Ovary (tissue), 9 donors: ENCODE measurements around the gene ADCYAP1R1. TPM values are rescaled to one million over a fixed set of nuclear protein-coding genes. Genes with fewer than 3 reads are reported as not detected.

Experiments used
- DNase-seq, 5 donors: peaks; one replicate each; pipeline ENCODE4 v3.0.0-alpha.2; 2019 to 2020
- H3K27ac ChIP-seq, 2 donors: fragments of 200-600 bp; one replicate each; pipeline versions ENCODE4 v1.5.1 to v1.8.0; 2019 to 2022
- H3K27me3 ChIP-seq: fragments of 200-600 bp; one replicate; pipeline ENCODE4 v1.8.0; 2022
- H3K36me3 ChIP-seq: fragments of 200-600 bp; sonication (generic); one replicate; pipeline ENCODE4 v1.5.1; 2019
- H3K4me1 ChIP-seq: one replicate; pipeline ENCODE4 v1.8.1; 2013; ENCODE audit warnings: mild to moderate bottlenecking, moderate library complexity; ENCODE audit not compliant: insufficient read depth
- H3K4me3 ChIP-seq: fragments of 200-600 bp; sonication (generic); one replicate; pipeline ENCODE4 v1.5.1; 2017
- H3K9me3 ChIP-seq, 2 donors: fragments of 200-600 bp in 1 of 2; sonication (generic) in 1 of 2; one replicate each; pipeline versions ENCODE4 v1.5.1 to v1.8.1; 2013 to 2019; ENCODE audit warnings: mild to moderate bottlenecking in 1 of 2, moderate library complexity in 1 of 2
- EP300 ChIP-seq: sonication (generic); formaldehyde crosslinking; IDR thresholded peaks from one replicate; pipeline ENCODE4 v1.6.1; 2017; ENCODE audit warnings: antibody characterized with exemption
- POLR2A ChIP-seq: fragments of 450-650 bp; IDR thresholded peaks from one replicate; pipeline ENCODE4 v1.6.1; 2017; ENCODE audit warnings: antibody characterized with exemption, mild to moderate bottlenecking, moderate library complexity
- WGBS, 3 donors: extraction: QIAGEN DNeasy Blood & Tissue Kit in 1 of 3; methylation state at CpG; one replicate each; pipeline versions ENCODE4 v1.1.5 to v1.1.7; 2013 to 2017; 5-methylcytosine and 5-hydroxymethylcytosine counted together
- intact Hi-C, 4 donors: fragments of 100-400 bp; cut with DNase I; formaldehyde crosslinking; loops; one replicate each; pipeline versions ENCODE4 v1.11.0 to v1.15.1; 2022 to 2023
- polyA plus RNA-seq, 2 donors: library from polyadenylated mRNA; stranded (reverse); fragments of 200-250 nt in 1 of 2; fragments of 350-450 nt in 1 of 2; fragmentation: Illumina TruSeq in 1 of 2; extraction: RNeasy Lipid Tissue Mini Kit (QIAGEN cat#74804) in 1 of 2; gene quantifications; one replicate each; pipeline ENCODE4 v1.2.3, GENCODE V29; 2013 to 2014
- total RNA-seq, 7 donors: library from RNA; depleted of rRNA in 2 of 7; stranded (reverse); fragments of >200 nt in 2 of 7; fragmentation: NEBNext Ultra II Directional in 3 of 7; extraction: Animal tissue kit (Norgen Biotek cat#: 25700) in 3 of 7; gene quantifications; one replicate each; pipeline versions ENCODE4 v1.1.0 to v1.2.4, GENCODE V29; 2016 to 2023
- TF ChIP-seq, protein P1 (sequence below), 3 donors: fragments of 450-650 bp in 2 of 3; fragments of 200-600 bp in 1 of 3; IDR thresholded peaks; one replicate each; pipeline versions ENCODE4 v1.5.1 to v1.8.0; 2016 to 2022; ENCODE audit warnings: antibody characterized with exemption in 3 of 3, mild to moderate bottlenecking in 1 of 3
- donor health status: DM: no; HTN: no; CAD: no; lungs with moderate emphysema.
- donor health status: DM: no; HTN: no; CAD: no.
- donor health status: Bipolar disorder and iron deficiency.
- donor health status: DM: yes; HTN: yes; CAD: no.
- donor health status: DM: no; HTN: no; CAD: no.
- donor health status: DM: yes; HTN: yes; CAD: no.

ADCYAP1R1 gene
- total and polyA plus RNA-seq, 9 donors, result 0.33 to 9.2 (median 5.0) TPM

DNA sequence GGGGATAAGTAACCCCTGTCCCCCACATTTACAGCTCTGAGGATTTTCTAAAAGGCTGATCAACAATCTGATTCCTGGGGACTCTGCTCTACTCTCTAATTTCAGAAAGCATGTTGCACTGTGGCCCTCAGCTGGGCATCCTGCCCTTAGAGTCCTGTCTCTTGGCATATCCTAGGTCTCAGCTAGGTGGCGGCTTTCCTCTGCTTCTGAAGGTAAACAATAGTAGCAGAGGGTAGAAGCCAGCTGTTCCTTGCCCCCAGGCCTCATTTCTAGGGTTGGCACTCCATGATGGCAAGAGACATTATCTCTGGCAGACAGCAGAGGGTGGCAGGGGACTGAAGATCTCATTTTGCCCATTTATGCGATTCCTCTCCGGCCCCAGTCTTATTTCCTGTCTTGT lies 77.0 kb downstream of the ADCYAP1R1 start:
- H3K4me3 ChIP-seq, result no peak overlapping the region
- intact Hi-C loops, result loop anchor here in 2 of 4 donors (10.0 kb wide), 1 partner anchor 324 kb away; no protein-coding TSS in a partner anchor
- DNase-seq, result no peak

DNA sequence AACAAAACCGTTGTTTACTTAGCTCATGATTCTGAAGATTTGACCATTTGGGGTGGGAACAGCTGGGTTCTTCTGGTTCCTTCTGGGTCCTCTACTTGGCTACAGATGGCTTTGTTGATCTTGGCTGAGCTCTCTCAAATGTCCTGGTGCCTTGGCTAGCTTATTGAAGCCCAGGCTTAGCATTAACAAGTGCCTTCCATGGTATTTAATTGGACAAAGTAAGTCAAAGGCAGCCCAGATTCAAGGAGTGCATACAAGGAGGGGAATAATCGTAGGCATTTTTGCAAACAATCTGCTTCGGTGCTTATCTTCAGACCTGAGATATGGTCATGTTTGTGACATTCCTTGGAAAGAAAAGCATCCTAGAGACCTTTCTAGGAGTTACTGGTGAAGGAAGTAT lies 81.4 kb downstream of the ADCYAP1R1 start:
- no peaks in the 10 kb centered on the region for H3K27me3 ChIP-seq
- H3K36me3 ChIP-seq, result no peaks in the 10 kb centered on the region
- H3K4me1 ChIP-seq, result peaks cover 2% of the 10 kb centered on the region
- no peaks in the 10 kb centered on the region for H3K9me3 ChIP-seq
- WGBS, 3 donors, result 30 to 60% (median 39%) methylated on average over 3 of the region's 3 CpGs
- TF ChIP-seq, protein P1, sequence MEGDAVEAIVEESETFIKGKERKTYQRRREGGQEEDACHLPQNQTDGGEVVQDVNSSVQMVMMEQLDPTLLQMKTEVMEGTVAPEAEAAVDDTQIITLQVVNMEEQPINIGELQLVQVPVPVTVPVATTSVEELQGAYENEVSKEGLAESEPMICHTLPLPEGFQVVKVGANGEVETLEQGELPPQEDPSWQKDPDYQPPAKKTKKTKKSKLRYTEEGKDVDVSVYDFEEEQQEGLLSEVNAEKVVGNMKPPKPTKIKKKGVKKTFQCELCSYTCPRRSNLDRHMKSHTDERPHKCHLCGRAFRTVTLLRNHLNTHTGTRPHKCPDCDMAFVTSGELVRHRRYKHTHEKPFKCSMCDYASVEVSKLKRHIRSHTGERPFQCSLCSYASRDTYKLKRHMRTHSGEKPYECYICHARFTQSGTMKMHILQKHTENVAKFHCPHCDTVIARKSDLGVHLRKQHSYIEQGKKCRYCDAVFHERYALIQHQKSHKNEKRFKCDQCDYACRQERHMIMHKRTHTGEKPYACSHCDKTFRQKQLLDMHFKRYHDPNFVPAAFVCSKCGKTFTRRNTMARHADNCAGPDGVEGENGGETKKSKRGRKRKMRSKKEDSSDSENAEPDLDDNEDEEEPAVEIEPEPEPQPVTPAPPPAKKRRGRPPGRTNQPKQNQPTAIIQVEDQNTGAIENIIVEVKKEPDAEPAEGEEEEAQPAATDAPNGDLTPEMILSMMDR (IDR thresholded peaks at IDR 0.05), result no peak
- TF ChIP-seq EP300, result no peak
- TF ChIP-seq POLR2A, result no peak
- intact Hi-C loops, result loop anchor here in 2 of 4 donors (10.0 kb wide), 2 partner anchors 601 to 611 kb away; no protein-coding TSS in a partner anchor
- DNase-seq, result no peak
- H3K27ac ChIP-seq, result no peak overlapping the region
- no peak overlapping the region for H3K4me3 ChIP-seq

More for the DNA sequence above, 77.0 kb downstream of the ADCYAP1R1 start:
- WGBS, 3 donors, result 69 to 91% (median 74%) methylated on average over 3 of the region's 3 CpGs
- TF ChIP-seq POLR2A (no peak), EP300 (no peak)
- TF ChIP-seq, protein P1 (IDR thresholded peaks at IDR 0.05), result no peak
- Histone ChIP-seq H3K27me3 (no peaks in the 10 kb centered on the region), H3K36me3 (no peaks in the 10 kb centered on the region), H3K9me3 (no peaks in the 10 kb centered on the region), H3K4me1 (peaks cover 2% of the 10 kb centered on the region), H3K27ac (no peak overlapping the region)

DNA sequence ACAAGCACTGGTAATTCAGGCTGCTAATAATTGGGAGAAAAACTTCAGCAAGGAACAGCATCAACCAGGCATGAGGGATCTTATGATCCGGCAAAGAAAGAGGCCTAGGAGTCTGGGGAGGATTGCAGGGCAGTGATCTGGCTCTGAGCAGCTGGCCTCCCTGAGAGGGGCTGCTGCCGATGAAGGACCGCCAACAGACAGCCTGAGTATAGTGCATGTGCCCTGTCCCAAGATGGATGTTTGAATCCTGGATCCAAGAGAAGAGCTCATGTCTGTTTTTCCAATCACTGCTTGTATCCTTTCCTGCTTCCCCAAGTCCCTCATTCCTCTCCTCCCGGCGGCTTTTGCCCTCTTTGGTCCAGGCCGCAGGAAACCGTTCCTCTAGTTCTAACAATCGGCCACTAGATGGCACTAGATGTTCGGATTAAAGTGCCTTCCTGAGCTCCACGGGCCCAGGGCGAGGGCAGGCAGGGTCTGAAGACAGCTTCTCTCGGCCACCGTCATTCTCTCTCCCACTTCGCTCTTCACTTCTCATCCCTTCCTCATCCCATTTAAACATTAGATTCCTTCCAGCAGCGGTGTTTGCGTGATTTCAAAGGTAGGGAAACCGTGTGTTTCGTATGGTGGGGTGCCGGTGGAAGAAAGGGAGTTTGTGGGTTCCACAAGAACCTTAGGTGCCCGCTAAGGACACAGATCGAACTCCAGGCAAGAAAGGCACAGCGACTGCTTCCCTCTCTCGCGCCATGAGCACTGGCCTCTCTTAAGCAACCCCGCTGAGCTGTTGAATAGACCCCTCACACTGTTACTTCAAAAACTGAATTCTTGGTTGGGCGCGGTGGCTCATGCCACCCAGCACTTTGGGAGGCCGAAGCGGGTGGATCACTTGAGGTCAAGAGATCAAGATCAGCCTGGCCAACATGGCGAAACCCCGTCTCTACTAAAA lies 82.4 kb downstream of the ADCYAP1R1 start:
- peak; percentile 62 to 75 (median 68) for DNase-seq
- no peaks in the 10 kb centered on the region for H3K9me3 ChIP-seq
- H3K4me1 ChIP-seq, result peaks cover 2% of the 10 kb centered on the region
- intact Hi-C loops, result loop anchor here in 2 of 4 donors (1.0 to 10.0 kb wide), 4 partner anchors 33 to 610 kb away; no protein-coding TSS in a partner anchor
- 42 to 46% (median 44%) methylated on average over 31 of the region's 31 CpGs for WGBS, 3 donors
- TF ChIP-seq, protein P1 (IDR thresholded peaks at IDR 0.05), result peak; percentile 30 to 46 (median 39)
- no peak for TF ChIP-seq POLR2A
- H3K36me3 ChIP-seq, result no peaks in the 10 kb centered on the region
- peak overlapping the region in 1 of 2 donors; percentile 7 for H3K27ac ChIP-seq
- H3K27me3 ChIP-seq, result no peaks in the 10 kb centered on the region
- no peak overlapping the region for H3K4me3 ChIP-seq

DNA sequence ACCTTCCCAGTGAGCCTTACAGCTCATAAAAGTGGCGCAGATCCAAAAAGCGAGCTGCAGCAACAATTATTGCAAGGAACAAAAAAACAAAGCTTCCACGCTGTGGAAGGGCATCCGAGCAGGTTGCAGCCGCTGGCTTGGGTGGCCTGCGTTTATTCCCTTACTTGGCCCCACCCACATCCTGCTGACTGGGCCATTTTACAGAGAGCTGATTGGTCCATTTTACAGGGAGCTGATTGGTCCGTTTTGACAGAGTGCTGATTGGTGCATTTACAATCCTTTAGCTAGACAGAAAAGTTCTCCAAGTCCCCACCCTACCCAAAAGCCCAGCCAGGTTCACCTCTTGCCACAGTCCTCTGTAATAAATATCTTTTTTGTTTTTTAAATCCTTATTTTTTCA lies 85.1 kb downstream of the ADCYAP1R1 start:
- no peak overlapping the region for H3K27ac ChIP-seq
- no peak overlapping the region for H3K4me3 ChIP-seq
- DNase-seq, result no peak
- no peaks in the 10 kb centered on the region for H3K9me3 ChIP-seq
- intact Hi-C loops, result loop anchor here in 2 of 4 donors (5.0 to 10.0 kb wide), 3 partner anchors 495 to 608 kb away; no protein-coding TSS in a partner anchor
- TF ChIP-seq POLR2A (no peak), EP300 (no peak)
- TF ChIP-seq, protein P1 (IDR thresholded peaks at IDR 0.05), result no peak
- no peaks in the 10 kb centered on the region for H3K36me3 ChIP-seq
- 78 to 86% (median 83%) methylated on average over 7 of the region's 7 CpGs for WGBS, 3 donors
- no peaks in the 10 kb centered on the region for H3K27me3 ChIP-seq
- peaks cover 2% of the 10 kb centered on the region for H3K4me1 ChIP-seq
